NCI-H146 treated with DMSO at 0.1 percent for 48 hours (cell line): ENCODE data around the gene ANAPC13.

Experiments used
- DNase-seq: peaks from one replicate; lab custom pipeline; 2025; ENCODE audit not compliant: unreplicated experiment; lab: John Stamatoyannopoulos, UW

ANAPC13 gene

GRCh38 chr3:134485718-134486576 is at the start of gene ANAPC13, which contains the start of gene CEP63:
Gene ANAPC13 (minus strand): TSS chr3:134485985. CDS start chr3:134482904, 3,081 bp downstream.
Gene CEP63 (plus strand): TSS chr3:134486057. CDS start chr3:134495321, 9,264 bp downstream.
- peak; percentile 99 for DNase-seq

- no peak for DNase-seq
These were observed 49.6 kb upstream of the ANAPC13 start for GRCh38 chr3:134535186-134535970.

- no peak for DNase-seq
These were observed 47.7 kb upstream of the ANAPC13 start for GRCh38 chr3:134533493-134533892.

GRCh38 chr3:134527538-134528186 is 41.9 kb upstream of the ANAPC13 start:
- DNase-seq: no peak

- DNase-seq: no peak
These were observed 41.3 kb upstream of the ANAPC13 start for GRCh38 chr3:134527037-134527436.

GRCh38 chr3:134526319-134526718 is 40.5 kb upstream of the ANAPC13 start:
- no peak for DNase-seq

- no peak for DNase-seq
These were observed 39.5 kb upstream of the ANAPC13 start for GRCh38 chr3:134525293-134525692.

- DNase-seq: no peak
These were observed 36.8 kb upstream of the ANAPC13 start for GRCh38 chr3:134522541-134522940.

GRCh38 chr3:134517791-134518190 is 32.0 kb upstream of the ANAPC13 start:
- no peak for DNase-seq

- DNase-seq: no peak
These were observed 31.1 kb upstream of the ANAPC13 start for GRCh38 chr3:134516905-134517304.

- DNase-seq: no peak
These were observed 25.7 kb upstream of the ANAPC13 start for GRCh38 chr3:134511500-134511899.

GRCh38 chr3:134505485-134505884 is 19.7 kb upstream of the ANAPC13 start:
- DNase-seq: no peak

GRCh38 chr3:134504132-134504531 is 18.3 kb upstream of the ANAPC13 start:
- DNase-seq: no peak

GRCh38 chr3:134503266-134503665 is 17.5 kb upstream of the ANAPC13 start:
- no peak for DNase-seq

- DNase-seq: no peak
These were observed 10.8 kb upstream of the ANAPC13 start for GRCh38 chr3:134496471-134497071.

- DNase-seq: no peak
These were observed 10.2 kb upstream of the ANAPC13 start for GRCh38 chr3:134495980-134496379.

- no peak for DNase-seq
These were observed 8.7 kb upstream of the ANAPC13 start for GRCh38 chr3:134494495-134494894.

GRCh38 chr3:134487406-134487805 is 1.6 kb upstream of the ANAPC13 start:
- DNase-seq: no peak

GRCh38 chr3:134486577-134487041 is 824 bp upstream of the ANAPC13 start:
- DNase-seq: peak; percentile 60

GRCh38 chr3:134485075-134485717 is 589 bp downstream of the ANAPC13 start:
- DNase-seq: peak; percentile 56
